Skeletal muscle cell (primary cell): ENCODE measurements around the gene PARD3.
A peak's percentile ranks its signal among the peaks of the same experiment; 100 is the strongest.

Source experiments
- DNase-seq: peaks from one replicate; pipeline ENCODE4 v3.0.0-alpha.2; 2010; ENCODE audit warnings: low read depth
- H3K4me3 ChIP-seq: 2 replicates; pipeline ENCODE4 v1.5.1; 2011; ENCODE audit warnings: low read depth, mild to moderate bottlenecking, control low read depth, low read length, moderate library complexity

PARD3 gene

DNA sequence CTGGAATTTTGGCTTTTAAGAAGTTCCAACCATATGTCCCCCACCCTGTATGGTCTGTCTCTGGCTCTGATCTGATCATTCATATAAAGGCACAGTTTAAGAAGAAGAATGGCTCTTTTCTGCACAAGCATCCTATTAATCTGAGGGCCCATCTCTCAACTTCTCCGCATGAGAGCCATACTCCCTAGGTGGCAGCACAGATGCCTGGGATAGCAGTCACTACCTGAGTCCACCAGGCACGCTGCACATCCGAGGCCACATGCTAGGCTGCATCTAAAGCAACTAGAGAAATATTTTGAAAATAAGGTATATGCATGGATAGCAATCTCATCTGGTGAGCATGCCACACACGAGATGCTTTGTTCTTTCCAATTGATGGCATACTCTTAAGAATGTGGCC, 565.5 kb downstream of the PARD3 start:
- DNase-seq = no peak
- H3K4me3 ChIP-seq = no peak overlapping the region

DNA sequence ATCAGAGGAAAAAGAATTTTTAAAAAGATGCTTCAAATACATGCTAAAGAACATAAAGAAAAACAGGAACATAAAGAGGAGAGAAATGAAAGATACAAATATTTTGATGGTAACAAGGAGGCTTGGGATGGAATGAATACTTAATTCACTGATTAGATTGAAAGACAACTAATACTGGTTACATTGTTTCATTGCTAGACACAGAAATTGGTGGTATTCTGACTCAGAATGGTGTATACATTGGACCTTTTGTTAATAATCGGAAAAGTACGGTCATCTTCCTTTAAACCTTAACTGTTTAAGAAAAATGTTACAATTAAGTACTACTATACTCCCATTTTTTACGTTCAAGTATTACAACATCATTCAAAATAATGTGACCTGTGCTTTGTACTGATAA, 567.5 kb downstream of the PARD3 start:
- no peak overlapping the region for H3K4me3 ChIP-seq
- DNase-seq = no peak

DNA sequence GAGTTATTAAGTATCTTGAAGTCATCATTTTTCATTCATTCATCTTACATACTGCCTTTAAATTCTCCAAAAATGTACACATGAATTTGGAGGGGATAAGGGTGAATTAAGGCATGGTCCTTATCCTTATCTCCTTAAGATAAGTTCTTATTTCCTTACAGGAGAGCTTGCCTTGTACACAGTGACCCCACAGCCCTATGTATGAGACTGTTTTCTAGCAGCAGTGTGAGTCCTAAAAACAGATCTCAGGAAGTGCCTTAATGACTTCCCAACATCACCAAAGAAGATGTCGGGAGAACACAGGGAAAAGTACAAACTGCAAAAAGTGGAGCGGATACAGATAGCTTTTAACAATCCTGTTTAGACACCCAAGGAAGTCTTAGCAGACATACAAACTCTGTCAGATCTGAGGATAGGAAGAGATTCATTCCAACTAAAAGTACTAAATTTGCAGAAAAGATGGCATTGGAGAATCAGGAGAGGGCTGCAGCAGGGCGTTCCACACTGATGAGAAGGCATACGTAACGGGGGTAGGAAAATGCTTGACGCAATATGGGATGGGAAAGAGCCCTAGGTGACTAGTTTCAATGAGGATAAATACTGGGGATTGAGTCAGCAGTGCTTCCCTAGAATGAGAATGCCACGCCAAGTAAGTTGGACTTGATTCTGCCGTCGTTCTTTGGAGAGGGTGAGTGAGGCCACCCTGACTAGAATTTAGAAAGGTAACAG, 570.2 kb downstream of the PARD3 start:
- no peak overlapping the region for H3K4me3 ChIP-seq
- no peak for DNase-seq

DNA sequence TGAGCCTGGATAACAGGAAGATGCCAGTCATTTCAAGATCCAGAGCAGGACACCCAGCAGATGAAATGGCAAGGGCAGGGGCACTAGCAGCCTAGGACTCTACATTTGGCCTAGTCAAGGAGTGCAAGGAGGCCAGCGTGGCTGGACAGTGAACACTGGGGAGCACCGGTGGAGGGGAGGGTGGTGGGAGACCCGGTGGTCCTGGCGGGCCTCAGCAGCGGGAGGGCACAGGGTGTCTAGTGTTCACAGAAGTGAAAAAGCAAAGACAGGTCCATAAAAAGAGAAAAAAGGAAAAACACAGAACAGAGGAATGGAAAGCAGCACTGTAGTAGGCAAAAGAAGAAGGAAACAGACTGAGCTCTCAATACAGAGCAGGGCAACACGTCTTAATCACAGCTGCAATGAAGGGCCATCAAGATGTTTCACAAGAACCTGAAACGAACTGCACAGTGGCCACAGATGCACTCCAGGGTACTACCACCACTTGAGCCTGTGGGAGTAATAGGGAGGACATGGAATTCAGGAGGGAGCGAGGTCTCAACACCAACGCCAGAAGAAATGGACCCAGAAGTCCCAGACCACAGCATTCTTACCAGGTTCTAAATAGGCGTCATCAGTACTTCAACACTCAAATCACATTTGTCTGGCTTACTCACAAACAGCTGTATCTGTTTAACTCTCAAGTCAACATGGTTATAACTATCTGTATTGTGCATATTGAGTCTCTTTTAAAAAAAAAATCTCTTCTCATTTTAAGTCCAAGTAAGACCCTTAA, 573.7 kb downstream of the PARD3 start:
- no peak for DNase-seq

GRCh38 chr10:34240039-34240438, 575.1 kb downstream of the PARD3 start:
- H3K4me3 ChIP-seq = no peak overlapping the region
- DNase-seq = no peak

More for the DNA sequence above, 573.7 kb downstream of the PARD3 start:
- H3K4me3 ChIP-seq = no peak overlapping the region

DNA sequence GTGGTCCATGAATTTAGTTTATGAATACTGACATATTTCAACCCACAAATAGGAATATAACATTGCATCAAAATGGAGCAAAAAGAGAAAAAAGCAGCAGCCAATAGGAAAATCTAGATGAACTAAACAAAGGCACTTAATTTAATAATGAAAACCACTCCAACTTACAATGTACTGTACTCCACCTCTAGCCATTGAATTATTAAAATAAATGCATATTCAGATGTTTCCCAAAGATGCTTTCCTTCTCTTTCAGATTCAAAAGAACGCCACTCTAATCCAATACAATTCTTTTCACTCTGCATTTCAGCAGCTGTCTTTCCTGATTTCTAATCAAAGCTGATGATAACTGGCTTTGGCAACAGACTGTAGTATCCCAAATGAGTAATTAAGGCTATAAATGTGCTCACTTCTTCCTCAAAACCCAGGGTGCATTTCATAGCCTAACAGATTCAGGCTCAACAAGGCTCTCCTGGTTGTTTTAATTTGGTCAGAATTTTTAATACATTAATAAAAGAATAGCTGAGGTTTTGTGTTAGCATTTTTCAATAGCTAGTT, 577.1 kb downstream of the PARD3 start:
- DNase-seq = no peak
- no peak overlapping the region for H3K4me3 ChIP-seq

- H3K4me3 ChIP-seq = no peak overlapping the region
- DNase-seq = no peak
Measured at GRCh38 chr10:34236931-34237330, 578.2 kb downstream of the PARD3 start.

DNA sequence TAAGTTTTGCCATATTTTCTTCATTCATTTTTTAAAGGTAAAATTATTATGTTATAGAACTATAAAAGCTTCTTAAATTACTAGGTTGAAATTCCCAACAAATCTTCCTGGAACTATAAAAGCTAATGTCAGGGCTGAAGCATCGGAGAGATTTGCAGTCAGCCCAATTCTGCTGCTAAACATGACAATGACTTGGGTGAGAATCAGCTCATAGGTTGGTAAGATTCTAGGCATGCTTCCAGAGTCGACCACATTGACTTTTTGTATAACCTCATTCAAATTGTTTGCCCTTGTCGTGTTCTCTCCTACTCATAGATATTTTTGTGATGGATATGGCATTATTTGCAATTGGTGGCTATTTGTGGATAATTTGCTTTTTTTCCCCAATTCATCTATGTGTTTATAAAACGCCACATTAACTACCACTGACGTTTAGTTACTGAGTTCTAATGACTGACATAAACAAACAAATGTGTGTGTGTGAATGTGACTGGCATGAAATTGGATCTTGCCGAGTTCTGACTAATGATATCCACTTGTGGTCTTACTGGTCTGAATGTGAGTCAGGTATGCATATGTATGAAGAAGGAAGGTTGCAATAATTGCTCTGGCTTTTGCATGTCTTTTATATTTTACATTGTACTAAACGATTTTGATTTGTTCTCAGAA, 579.8 kb downstream of the PARD3 start:
- no peak overlapping the region for H3K4me3 ChIP-seq
- peak; percentile 43 for DNase-seq

DNA sequence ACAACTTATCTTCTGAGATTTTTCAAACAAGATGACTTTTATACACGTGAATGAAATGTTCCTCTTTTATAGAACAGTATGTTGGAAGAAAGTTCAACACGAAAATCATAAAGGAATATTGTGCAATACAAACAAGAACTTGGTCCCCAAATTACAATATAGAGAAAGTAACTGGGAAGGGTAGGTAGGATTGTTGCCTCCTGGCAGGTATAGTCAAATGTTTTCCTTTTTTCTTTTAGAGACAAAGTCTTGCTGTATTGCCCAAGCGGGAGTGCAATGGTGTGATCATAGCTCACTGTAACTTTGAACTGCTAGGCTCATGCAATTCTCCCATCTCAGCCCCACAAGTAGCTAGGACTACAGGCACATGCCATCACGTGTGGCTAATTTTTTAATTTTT, 582.6 kb downstream of the PARD3 start:
- DNase-seq = no peak
- H3K4me3 ChIP-seq = no peak overlapping the region

GRCh38 chr10:34231441-34232180, 583.5 kb downstream of the PARD3 start:
- H3K4me3 ChIP-seq = no peak overlapping the region
- no peak for DNase-seq

DNA sequence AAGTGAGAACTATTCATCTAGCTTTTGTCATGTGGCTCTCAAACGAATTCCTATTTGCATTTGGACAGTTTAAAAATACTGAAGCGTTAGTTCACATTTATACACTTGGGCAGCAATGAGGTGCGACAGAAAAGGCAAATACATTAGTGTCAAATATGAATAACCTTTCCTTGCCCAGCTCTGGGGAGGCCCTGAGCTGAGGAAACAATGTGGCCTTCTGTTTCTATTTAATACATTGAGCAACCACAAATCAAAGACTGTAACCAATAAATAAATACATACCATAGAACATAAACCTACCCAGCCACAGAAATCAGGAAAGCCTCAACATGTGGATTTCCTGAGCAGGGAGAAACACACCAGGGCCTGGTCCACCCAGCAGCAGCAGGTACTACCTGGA, 585.2 kb downstream of the PARD3 start:
- H3K4me3 ChIP-seq = no peak overlapping the region
- DNase-seq = no peak

GRCh38 chr10:34228066-34228465, 587.0 kb downstream of the PARD3 start:
- no peak for DNase-seq
- H3K4me3 ChIP-seq = no peak overlapping the region

DNA sequence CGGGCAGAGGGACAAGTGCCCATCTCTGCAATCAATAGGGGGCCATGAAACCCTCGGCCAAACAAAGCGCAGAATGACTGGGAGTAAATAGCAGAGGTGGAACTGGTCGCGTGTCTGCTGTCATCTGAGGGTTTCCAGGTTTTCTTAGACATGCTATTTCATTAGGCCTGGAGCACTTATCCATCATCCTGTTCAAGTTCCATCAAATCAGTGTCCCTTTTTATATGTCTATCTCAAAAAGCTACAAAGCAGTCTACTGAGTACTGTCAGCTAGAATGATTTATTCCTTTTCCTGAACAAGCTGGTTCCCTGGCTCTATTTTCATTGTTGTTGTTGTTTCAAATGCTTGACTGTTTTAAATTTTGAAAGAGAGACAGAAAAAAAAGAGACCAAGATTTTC, 590.5 kb downstream of the PARD3 start:
- no peak for DNase-seq

GRCh38 chr10:34223658-34224057, 591.4 kb downstream of the PARD3 start:
- DNase-seq = no peak
- no peak overlapping the region for H3K4me3 ChIP-seq

More for the DNA sequence above, 590.5 kb downstream of the PARD3 start:
- no peak overlapping the region for H3K4me3 ChIP-seq

DNA sequence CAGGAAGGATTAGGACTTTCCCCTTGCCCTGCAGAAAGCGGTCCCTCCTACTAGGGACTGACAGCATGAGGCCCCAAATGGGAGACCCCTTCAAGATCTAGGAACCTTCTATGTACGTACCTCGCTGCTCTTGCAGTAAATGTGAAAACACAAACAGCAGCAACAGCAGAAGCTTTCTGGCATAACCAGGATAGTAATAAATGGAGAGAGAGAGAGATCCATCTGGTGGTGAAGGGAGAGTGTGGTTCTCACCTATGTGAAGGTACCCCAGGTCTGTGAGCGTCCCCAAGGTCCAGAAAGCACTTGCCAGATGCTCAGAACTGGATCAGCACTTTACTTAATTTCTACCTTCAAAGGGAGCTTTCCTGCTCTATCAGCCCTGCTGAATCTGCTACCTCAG, 592.7 kb downstream of the PARD3 start:
- H3K4me3 ChIP-seq = no peak overlapping the region
- no peak for DNase-seq

GRCh38 chr10:34219753-34220548, 595.1 kb downstream of the PARD3 start:
- DNase-seq = no peak
- H3K4me3 ChIP-seq = no peak overlapping the region

- no peak for DNase-seq
- no peak overlapping the region for H3K4me3 ChIP-seq
Measured at GRCh38 chr10:34217524-34217923, 597.6 kb downstream of the PARD3 start.

DNA sequence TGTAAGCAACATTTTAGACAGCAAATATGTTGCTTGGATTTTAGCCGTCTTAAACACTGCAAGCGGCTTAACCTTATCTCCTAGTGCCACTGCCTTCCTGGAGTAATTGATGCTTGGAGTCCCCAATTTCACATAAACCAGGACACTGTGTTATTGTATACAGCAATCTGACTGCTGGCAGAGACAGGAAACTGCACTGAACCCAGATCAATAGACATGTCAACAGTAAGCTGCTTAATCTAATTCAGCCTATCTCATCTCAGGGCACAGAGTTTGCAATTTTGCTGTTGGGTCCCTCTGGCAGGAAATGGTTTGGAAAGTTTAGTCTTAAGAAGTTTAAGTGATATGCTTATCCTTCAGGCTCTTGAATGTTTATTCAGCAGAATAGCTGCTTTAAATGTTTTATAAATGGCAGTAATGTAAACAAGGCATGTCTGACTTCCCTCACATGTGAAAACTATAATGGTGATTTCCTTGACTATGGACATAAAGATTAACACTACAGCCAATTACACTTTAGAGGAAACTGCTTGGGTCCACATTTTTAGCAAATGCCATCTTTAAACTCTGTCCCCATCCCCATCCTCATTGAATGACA, 598.6 kb downstream of the PARD3 start:
- DNase-seq = no peak
- H3K4me3 ChIP-seq = no peak overlapping the region
